GM12874 (cell line): Measurements from ENCODE around the gene PIP5K1B.

Experiments used
- CTCF ChIP-seq: IDR thresholded peaks from 2 replicates; pipeline ENCODE4 v1.5.1; 2011; ENCODE audit warnings: low read depth, mild to moderate bottlenecking, control low read depth, low read length, moderate library complexity; ENCODE audit not compliant: insufficient read depth

Gene PIP5K1B

GRCh38 chr9:68834931-68835520 is 130.0 kb downstream of the PIP5K1B start:
- TF ChIP-seq CTCF, result no peak

- TF ChIP-seq CTCF, result no peak
These were observed 131.7 kb downstream of the PIP5K1B start for GRCh38 chr9:68836788-68837187.

- no peak for TF ChIP-seq CTCF
These were observed 133.2 kb downstream of the PIP5K1B start for GRCh38 chr9:68838245-68838644.

GRCh38 chr9:68841276-68842052 is 136.4 kb downstream of the PIP5K1B start:
- TF ChIP-seq CTCF, result no peak

- TF ChIP-seq CTCF, result no peak
These were observed 137.5 kb downstream of the PIP5K1B start for GRCh38 chr9:68842568-68842967.

GRCh38 chr9:68843239-68843638 is 138.2 kb downstream of the PIP5K1B start:
- TF ChIP-seq CTCF, result no peak

- TF ChIP-seq CTCF, result no peak
These were observed 139.1 kb downstream of the PIP5K1B start for GRCh38 chr9:68844157-68844556.
